A673 (cell line): ENCODE results near the gene RELN.

Experiments used
- CTCF ChIP-seq: fragments of 300-800, 200-600 bp; sonication (generic); conservative IDR thresholded peaks from 2 replicates; pipeline ENCODE4 v1.5.1; 2017; ENCODE audit warnings: low read depth, mild to moderate bottlenecking, antibody characterized with exemption, low read length, moderate library complexity, mixed read lengths
- EZH2 ChIP-seq: fragments of 200-600 bp; sonication (generic); IDR thresholded peaks from 2 replicates; pipeline ENCODE4 v1.6.1; 2017; ENCODE audit warnings: borderline replicate concordance, low read depth, mild to moderate bottlenecking, mixed read lengths, antibody characterized with exemption, low read length; ENCODE audit not compliant: poor library complexity, severe bottlenecking

- TF ChIP-seq CTCF (no peak), EZH2 (no peak)
Observed at GRCh38 chr7:103480771-103481170, 508.7 kb downstream of the RELN start.
